HepG2 (cell line): ENCODE data around the gene RRAS. TPM values are rescaled to one million over a fixed set of nuclear protein-coding genes. Genes with fewer than 3 reads are reported as not detected.

Source experiments
- DRAP1 ChIP-seq: IDR thresholded peaks from 2 replicates; pipeline ENCODE4 v1.6.1; 2016; ENCODE audit warnings: missing genetic modification reagents, missing compliant biosample characterization
- EHMT2 ChIP-seq: fragments of 200-600 bp; sonication (generic); IDR thresholded peaks from 2 replicates; pipeline ENCODE4 v1.7.0; 2017; ENCODE audit warnings: antibody characterized with exemption, low read depth, low read length, borderline replicate concordance
- ETV6 ChIP-seq: sonication (generic); formaldehyde crosslinking; conservative IDR thresholded peaks from 2 replicates; pipeline ENCODE4 v1.4.0; 2020; ENCODE audit warnings: missing genetic modification reagents
- KAT7 ChIP-seq: IDR thresholded peaks from 2 replicates; pipeline ENCODE4 v1.6.1; 2018; ENCODE audit warnings: borderline replicate concordance, missing compliant biosample characterization
- KDM1A ChIP-seq: IDR thresholded peaks from 2 replicates; pipeline ENCODE4 v1.6.1; 2016; ENCODE audit warnings: missing compliant biosample characterization
- MLX ChIP-seq: IDR thresholded peaks from 2 replicates; pipeline ENCODE4 v1.6.1; 2016
- MTA3 ChIP-seq: sonication (generic); formaldehyde crosslinking; IDR thresholded peaks from 2 replicates; pipeline ENCODE4 v1.4.0; 2020; ENCODE audit warnings: missing genetic modification reagents
- MXD1 ChIP-seq: sonication (generic); formaldehyde crosslinking; IDR thresholded peaks from 2 replicates; pipeline ENCODE4 v1.4.0; 2020; ENCODE audit warnings: mild to moderate bottlenecking, missing genetic modification reagents
- NFYC ChIP-seq: IDR thresholded peaks from 2 replicates; pipeline ENCODE4 v1.6.1; 2016; ENCODE audit warnings: missing genetic modification reagents, missing compliant biosample characterization
- TCF7 ChIP-seq: sonication (generic); IDR thresholded peaks from 2 replicates; pipeline ENCODE4 v1.6.1; 2016; ENCODE audit warnings: antibody characterized with exemption, low read depth
- ZFP36 ChIP-seq: fragments of 150-350 bp; IDR thresholded peaks from 2 replicates; pipeline ENCODE4 v1.6.1; 2018; ENCODE audit warnings: borderline replicate concordance, low read length, low read depth; ENCODE audit not compliant: partially characterized antibody
- ZNF225 ChIP-seq: sonication (generic); formaldehyde crosslinking; IDR thresholded peaks from 2 replicates; pipeline ENCODE4 v1.4.0; 2020; ENCODE audit warnings: mild to moderate bottlenecking, missing genetic modification reagents
- ZNF232 ChIP-seq: sonication (generic); formaldehyde crosslinking; IDR thresholded peaks from 2 replicates; pipeline ENCODE4 v1.4.0; 2020; ENCODE audit warnings: missing genetic modification reagents, borderline replicate concordance
- ZNF318 ChIP-seq: sonication (generic); formaldehyde crosslinking; IDR thresholded peaks from 2 replicates; pipeline ENCODE4 v1.4.0; 2020; ENCODE audit warnings: mild to moderate bottlenecking, missing genetic modification reagents
- ZNF430 ChIP-seq: sonication (generic); formaldehyde crosslinking; IDR thresholded peaks from 2 replicates; pipeline ENCODE4 v1.9.0; 2021; ENCODE audit warnings: mild to moderate bottlenecking, missing genetic modification reagents
- ZNF7 ChIP-seq: IDR thresholded peaks from 2 replicates; pipeline ENCODE4 v1.6.1; 2016; ENCODE audit warnings: missing biosample characterization, missing genetic modification reagents
- ZSCAN30 ChIP-seq: sonication (generic); formaldehyde crosslinking; IDR thresholded peaks from 2 replicates; pipeline ENCODE4 v1.5.0; 2020; ENCODE audit warnings: mild to moderate bottlenecking, missing genetic modification reagents
- polyA plus RNA-seq, 8 experiments: library from polyadenylated mRNA; depleted of rRNA in 3 of 8; stranded (reverse) in 7 of 8; unstranded in 1 of 8; fragments of >200 nt; fragmentation: Illumina TruSeq in 4 of 8; extraction: Trizol in 4 of 8; gene quantifications; 2 replicates each; pipeline versions ENCODE4 v1.2.1 to v1.2.3, GENCODE V29; 2011 to 2016; ENCODE audit warnings: low read depth in 4 of 8, missing spikeins in 1 of 8, mixed read lengths in 1 of 8; ENCODE audit not compliant: insufficient read depth in 1 of 8
- total RNA-seq, 5 experiments: library from RNA; depleted of rRNA; stranded (reverse); fragments of >200 nt; fragmentation: Illumina TruSeq; extraction: Trizol; gene quantifications; 2 replicates each; pipeline ENCODE4 v1.2.3, GENCODE V29; 2016; ENCODE audit warnings: low read depth in 1 of 5
- TF ChIP-seq, protein P1 (sequence below): fragments of 450-650 bp; IDR thresholded peaks from 2 replicates; pipeline ENCODE4 v1.6.1; 2016

The RRAS gene
- total and polyA plus RNA-seq, 2 of the 13 experiments (the other 11 are each of a cell fraction or from before 2014, with no cell fraction given) = 1.5 to 12.0 TPM

DNA sequence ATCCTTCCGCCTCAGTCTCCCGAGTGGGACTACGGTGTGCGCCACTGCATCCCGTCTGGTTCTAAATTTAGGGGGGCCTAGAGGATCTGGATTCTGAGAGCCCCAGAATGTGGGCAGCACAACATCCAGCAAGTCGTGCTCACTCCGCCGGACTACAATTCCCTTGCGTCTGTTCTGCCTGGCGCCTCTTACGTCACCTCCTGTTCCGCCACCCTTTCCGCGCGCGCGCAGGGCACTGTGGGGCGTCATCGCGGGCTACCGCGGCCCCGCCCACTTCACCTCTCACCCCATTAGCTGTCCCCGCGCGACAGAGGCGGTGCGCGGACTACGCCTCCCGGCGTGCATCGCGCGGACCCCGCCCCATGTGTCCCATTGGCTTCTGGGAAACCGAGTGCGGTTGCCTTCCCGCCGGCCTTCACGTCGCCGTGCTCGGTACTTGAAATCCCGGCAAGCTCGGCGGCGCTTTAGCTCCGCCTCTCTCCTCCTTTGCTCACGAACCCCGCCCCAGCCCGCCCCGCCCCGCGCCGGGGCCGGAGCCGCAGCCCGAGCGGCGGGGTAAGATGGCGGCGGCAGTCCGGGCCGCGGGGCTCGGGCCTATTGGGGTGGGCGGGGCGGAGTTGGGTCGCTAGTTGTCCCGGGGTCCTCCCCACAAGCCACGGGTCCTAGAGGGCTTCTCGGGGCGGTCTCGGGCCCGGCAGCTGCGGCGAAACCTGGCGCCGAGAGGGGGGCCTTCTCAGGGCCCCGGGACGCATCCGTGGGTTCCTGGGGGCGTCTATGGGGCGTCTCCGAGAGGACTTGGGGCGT is 1.9 kb upstream of the RRAS start, which contains the start of gene SCAF1 (continued):
- TF ChIP-seq ZNF318 (CRISPR knock-in tag) = peak; percentile 42; the same call in 1 of the 2 replicates
- TF ChIP-seq KAT7 = peak; percentile 70; the same call in 1 of the 2 replicates
- TF ChIP-seq MLX (CRISPR knock-in tag) = no peak; the same call in none of the 2 replicates
- peak; percentile 71 for TF ChIP-seq NFYC (CRISPR knock-in tag)
- TF ChIP-seq ZSCAN30 (CRISPR knock-in tag) = no peak
- peak; percentile 57 for TF ChIP-seq MXD1 (CRISPR knock-in tag)
- no peak for TF ChIP-seq TCF7
- TF ChIP-seq MTA3 (CRISPR knock-in tag) = no peak
- TF ChIP-seq KDM1A = no peak
- TF ChIP-seq ZFP36 = no peak
- 0 out of 2 replicates have a peak, but pooled peaks have one; percentile 12 for TF ChIP-seq ZNF232 (CRISPR knock-in tag)
- peak; percentile 65 for TF ChIP-seq DRAP1
- no peak for TF ChIP-seq ZNF430 (CRISPR knock-in tag)
- TF ChIP-seq, protein P1, sequence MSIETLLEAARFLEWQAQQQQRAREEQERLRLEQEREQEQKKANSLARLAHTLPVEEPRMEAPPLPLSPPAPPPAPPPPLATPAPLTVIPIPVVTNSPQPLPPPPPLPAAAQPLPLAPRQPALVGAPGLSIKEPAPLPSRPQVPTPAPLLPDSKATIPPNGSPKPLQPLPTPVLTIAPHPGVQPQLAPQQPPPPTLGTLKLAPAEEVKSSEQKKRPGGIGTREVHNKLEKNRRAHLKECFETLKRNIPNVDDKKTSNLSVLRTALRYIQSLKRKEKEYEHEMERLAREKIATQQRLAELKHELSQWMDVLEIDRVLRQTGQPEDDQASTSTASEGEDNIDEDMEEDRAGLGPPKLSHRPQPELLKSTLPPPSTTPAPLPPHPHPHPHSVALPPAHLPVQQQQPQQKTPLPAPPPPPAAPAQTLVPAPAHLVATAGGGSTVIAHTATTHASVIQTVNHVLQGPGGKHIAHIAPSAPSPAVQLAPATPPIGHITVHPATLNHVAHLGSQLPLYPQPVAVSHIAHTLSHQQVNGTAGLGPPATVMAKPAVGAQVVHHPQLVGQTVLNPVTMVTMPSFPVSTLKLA = peak; percentile 56
- TF ChIP-seq ETV6 (CRISPR knock-in tag) = no peak
- no peak for TF ChIP-seq ZNF7
- no peak for TF ChIP-seq ZNF225 (CRISPR knock-in tag)
- no peak for TF ChIP-seq EHMT2
